Stimulated activated CD4-positive, alpha-beta T cell treated with anti-CD3 and anti-CD28 coated beads, Interleukin-4, amount 100 ng/mL, for 24 hours (primary cell): ENCODE measurements around the gene CMTM8.

ENCODE experiments used
- DNase-seq: peaks from one replicate; pipeline ENCODE4 v3.0.0-alpha.2; 2020

Gene CMTM8

GRCh38 chr3:32310336-32310735, 71.9 kb downstream of the CMTM8 start:
- no peak for DNase-seq

- DNase-seq: no peak
Measured at GRCh38 chr3:32310918-32311839, 72.7 kb downstream of the CMTM8 start.

- no peak for DNase-seq
Measured at GRCh38 chr3:32312251-32312650, 73.8 kb downstream of the CMTM8 start.

GRCh38 chr3:32313169-32313568, 74.7 kb downstream of the CMTM8 start:
- DNase-seq: no peak

DNA sequence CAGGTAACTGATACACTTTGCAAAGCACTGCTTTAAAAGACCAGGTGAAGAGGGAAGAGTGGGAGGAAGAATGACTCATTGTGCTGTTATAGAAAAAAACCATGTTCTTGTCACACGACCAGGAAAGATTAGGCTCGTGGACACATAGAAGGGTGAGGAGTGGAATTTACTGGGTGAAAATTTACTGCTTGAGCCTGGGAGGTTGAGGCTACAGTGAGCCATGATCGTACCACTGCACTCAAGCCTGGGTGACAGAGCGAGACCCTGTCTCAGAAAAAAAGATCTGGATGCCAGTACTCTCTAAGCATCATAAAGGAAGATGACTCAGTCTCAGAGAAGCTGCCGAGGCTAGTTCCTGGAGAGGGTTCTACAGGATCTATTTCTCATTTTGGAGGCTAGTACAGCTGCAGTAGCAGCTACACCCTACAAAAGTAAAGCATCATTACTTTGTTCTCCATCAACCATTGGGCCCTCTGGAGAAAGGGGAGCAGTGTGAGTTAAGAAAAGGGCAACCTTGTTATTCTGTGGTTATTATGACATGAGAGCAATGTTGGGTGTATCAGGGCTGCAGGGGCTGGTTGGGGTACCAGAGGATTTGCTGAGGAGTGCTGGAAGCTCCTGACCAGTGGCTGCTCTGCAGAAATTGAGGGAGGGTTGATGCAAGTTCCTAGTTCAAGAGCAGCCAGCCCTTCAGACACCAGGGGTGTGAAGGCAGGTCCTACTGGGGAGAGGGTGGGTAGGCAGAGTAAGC, 75.4 kb downstream of the CMTM8 start:
- peak; percentile 25 for DNase-seq

- DNase-seq: no peak
Measured at GRCh38 chr3:32315441-32315840, 77.0 kb downstream of the CMTM8 start.

DNA sequence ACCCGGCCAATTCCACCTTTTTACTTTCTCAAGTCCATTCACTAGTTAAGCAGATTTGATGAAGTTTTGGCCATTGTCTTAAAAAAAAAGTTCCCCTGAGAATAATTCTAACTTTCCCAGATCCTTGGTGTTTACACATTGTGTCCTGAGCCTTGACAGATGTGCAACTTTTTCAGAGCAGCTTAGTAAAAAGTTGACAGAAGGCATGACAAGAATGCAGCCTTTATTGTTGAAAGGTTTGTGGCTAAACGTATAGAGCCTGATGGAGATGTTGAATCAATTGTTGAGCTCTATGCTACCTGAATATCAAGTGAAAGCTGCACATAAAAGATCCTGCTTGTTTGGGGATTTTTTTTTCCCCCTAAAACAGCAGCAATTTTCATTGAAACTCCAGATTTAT, 77.8 kb downstream of the CMTM8 start:
- no peak for DNase-seq

GRCh38 chr3:32316976-32317375, 78.5 kb downstream of the CMTM8 start:
- no peak for DNase-seq

DNA sequence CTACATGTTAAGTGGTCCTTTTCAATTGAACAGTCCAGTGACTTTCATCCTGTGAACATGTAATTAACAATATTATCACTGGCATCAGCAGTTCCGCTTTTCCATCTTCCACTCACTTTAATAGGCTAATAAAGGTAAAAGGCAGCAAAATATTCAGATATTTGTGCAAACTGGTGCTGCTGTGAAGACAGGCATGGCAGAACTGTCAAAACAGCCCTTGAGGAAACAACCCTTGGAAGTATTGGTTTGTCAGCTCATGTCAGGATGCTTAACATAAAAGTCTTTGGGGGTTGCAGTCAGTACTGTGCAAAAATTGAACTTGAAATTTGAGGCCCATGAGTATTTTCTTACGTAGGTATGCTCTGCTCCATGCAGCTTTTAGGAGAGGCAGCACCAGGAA, 81.1 kb downstream of the CMTM8 start:
- no peak for DNase-seq

GRCh38 chr3:32320080-32320479, 81.6 kb downstream of the CMTM8 start:
- DNase-seq: no peak

DNA sequence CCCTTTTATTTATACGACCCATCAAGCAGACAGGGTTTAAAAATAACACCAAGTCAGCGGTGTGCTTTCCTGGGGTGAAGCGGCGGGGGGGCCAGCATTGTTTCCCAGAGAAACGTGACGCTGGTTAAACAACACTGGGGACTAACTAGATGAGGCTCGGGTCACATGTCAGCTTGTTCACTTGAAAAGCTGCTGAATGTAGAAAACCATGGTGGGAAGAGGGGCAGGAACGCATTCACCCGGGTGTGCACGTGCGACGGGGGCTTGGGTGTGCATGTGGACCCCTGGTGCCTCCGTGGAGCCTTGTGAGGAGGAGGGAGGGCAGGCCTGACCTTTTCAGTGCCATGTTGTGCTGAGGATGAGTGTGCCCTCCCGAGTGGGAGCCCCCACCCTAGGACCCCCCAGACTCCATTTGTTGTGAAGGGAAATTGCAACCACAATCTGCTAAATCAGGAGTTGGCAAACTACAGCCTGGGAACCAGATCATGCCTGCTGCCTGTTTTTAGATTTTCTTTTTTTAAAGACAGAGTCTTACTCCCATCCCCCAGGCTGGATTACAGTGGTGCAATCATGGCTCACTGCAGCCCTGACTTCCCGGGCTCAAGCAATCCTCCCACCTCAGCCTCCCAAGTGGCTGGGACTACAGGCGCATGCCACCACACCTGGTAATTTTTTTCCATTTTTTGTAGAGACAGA, 82.8 kb downstream of the CMTM8 start:
- no peak for DNase-seq

GRCh38 chr3:32322311-32322710, 83.8 kb downstream of the CMTM8 start:
- no peak for DNase-seq

DNA sequence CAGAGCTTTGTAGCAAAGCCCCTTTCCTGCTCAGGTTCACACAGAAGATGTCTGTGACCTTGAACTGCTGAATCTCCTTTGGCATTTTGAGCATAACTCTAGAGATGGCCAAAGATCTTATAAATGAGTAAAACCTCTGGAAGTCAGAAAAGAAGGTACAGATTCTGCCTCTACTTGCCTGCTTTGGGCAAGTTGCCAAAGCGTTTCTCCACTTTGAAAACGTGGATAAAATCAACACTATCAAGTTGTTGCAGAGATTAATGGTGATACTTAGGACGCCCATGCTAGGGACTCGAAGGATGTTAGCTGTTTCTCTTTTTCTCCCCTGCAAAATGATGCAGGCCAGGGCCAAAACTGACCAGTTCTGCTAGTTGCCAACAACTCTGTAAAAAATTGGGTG, 85.1 kb downstream of the CMTM8 start:
- DNase-seq: no peak

DNA sequence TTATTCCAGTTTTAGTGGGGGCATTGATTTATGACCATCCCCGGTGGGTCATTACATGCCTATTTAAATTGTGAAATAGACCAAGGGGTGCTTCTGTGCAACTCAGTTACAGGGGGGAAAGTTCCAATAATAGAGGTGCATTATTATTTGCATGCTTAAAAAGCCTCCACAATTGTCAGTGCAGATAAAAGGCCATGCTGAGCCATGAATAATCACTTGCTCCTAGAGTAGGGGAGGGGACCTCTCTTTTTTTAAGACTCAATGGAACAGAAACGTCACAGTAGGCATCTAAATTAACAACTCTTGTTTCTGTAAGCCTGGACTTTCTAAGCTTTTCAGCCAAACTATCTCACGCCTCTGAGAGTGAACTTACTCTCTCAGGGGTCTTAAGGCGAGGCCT, 86.7 kb downstream of the CMTM8 start:
- no peak for DNase-seq

DNA sequence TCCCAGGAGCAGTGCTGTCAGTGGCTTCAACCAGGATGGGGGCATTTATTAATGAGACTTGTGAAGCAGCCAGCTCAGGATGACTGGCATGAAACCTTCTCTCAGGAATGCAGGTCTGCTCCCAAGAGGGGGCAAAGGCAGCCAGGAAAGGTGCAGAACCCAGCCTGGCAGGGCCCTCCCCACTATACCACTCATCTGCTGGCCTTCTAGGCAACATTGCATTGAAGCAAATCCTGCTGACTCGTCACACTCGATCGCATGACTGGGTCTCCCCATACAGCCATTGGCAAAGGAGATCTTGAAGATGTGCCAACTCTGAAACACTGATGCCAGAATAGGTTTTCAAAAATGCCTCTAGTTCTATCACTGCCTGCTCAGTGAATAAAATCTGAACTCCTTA, 87.4 kb downstream of the CMTM8 start:
- DNase-seq: no peak

- no peak for DNase-seq
Measured at GRCh38 chr3:32326795-32327194, 88.3 kb downstream of the CMTM8 start.

DNA sequence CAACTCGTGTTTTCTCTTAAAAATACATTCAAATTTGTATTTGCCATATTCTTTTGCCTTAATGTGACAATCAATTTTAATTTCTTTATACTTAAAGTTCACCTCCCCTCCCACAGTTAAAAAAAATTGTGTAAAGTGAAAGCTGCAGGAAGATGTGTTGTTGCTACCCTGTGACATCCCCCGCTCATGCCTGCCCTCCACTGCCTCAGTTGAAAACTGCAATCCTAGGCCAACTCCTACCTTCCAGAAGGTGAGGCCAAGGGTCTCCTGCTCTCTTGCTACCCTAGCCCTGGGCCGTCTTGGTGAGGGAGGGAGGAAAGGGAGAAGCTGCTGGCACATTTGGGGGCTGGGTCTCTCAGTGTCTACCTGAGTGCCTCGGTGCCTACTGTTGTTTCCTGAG, 96.2 kb downstream of the CMTM8 start:
- DNase-seq: peak; percentile 59

DNA sequence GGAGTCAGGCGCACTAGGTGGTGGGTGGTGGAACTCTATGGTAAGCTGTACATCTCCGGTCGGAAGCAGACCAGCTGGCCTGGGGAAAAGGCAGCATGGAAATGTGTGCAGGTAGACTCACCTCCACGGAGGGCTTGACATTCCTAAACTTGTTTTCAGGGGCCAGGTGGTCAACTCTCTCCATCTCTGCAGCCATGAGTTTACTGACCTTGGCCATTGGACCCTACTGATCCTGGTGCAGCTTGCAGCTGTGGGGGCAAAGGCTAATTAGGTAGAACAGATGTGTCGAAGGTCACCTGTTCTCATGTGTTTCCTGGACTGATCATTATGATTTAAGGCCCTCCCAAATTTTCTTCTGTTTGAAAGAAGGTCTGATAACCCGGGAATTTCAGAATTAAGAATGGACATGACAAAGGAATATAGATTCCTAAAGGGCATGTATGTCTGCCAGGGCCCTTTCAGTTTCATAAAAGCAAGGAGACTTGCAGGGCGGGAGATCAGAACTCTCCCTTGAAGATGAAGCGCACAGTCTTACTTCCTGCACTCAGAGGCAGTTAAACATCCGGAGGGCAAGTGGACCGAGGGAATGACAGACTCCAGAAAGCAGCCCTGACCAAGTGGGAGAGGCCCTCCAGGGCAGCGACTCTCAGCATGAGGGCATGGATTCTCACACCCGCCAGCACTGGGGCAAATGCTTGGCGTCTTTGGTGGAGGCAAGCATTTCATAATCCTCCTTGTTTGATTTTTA, 97.1 kb downstream of the CMTM8 start:
- no peak for DNase-seq

DNA sequence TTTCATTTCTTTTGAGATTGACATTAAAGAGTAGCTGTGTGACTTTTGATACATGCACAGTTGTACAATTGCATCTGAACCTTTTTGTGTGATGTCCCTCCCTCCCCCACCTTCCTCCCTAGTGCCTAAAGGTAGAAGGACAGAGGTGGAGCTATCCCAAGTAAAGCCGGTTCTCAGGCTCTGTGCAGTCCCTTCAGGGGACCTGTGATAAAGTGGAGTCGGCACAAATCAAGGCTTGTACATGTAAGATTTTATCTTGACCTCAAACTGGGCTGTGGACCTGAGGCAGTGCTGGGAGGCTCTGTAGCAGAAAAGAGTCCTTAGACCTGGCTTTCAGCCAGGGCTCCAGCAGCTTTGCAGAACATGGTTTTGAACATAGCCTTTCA, 97.6 kb downstream of the CMTM8 start:
- DNase-seq: no peak

GRCh38 chr3:32337505-32337904, 99.0 kb downstream of the CMTM8 start:
- no peak for DNase-seq

- peak; percentile 22 for DNase-seq
Measured at GRCh38 chr3:32340039-32340438, 101.6 kb downstream of the CMTM8 start.

DNA sequence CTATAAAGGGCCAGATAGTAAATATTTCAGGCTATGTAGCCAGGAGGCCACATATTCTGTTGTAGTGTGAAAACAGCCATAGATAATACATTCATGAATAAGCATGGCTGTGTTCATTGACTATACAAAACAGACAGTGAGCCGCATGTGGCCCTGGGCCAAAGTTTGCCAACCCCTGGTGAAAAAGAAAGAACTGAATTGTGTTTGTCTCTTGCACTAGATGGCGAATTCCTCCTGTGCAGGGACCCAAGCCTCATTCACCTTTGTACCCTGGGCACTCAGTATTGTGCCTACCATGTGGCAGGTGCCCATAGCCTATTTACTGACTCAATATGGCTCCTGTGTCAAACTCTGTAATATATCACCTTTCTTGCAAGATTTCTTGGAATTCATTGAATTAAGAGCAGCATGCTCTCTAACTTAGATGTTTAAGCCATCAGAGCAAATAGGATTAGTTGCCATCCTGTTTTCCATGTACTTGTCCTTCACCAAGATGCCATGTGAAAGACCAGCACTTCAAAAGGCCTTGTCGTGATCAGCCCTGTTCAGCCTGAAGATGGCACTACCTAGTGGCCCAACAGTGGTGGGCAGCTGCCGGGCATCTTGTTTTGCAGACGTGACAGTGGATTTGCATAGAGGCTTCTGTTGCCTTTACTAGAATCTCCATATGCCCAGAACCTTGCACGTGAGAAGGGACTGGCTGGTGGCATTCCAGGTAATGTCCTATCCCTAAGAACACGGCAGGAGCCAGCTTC, 102.3 kb downstream of the CMTM8 start:
- no peak for DNase-seq
